Measurements from ENCODE around the gene CNTN5. TPM values are rescaled to one million over a fixed set of nuclear protein-coding genes. Genes with fewer than 3 reads are reported as not detected.

The CNTN5 gene
- total and polyA plus RNA-seq, 2 donors (not counting 1 experiment from before 2014, with no cell fraction given): not detected

- WGBS (ENCODE audit: insufficient coverage): no CpG with 5 or more reads among the region's 6 CpGs
- intact Hi-C loops (cut with micrococcal nuclease): no loop called here
- no peak overlapping the region for H3K9ac ChIP-seq (ENCODE audit: low read length)
- Mint-ChIP-seq H3K27me3 (no peaks in the 10 kb centered on the region), H3K4me1 (no peaks in the 10 kb centered on the region), H3K4me3 (no peak overlapping the region), H3K27ac (no peak overlapping the region), H3K9me3 (ENCODE audit: insufficient read depth) (peaks cover 1% of the 10 kb centered on the region)
- CTCF ChIA-PET: no interaction called here
- POLR2A ChIA-PET: no interaction called here
- no peaks in the 10 kb centered on the region for H3K79me2 ChIP-seq (ENCODE audit: control insufficient read depth, insufficient read depth, low read length)
- peaks cover 0 to 2% (median 0%) of the 10 kb centered on the region in 3 donors for H3K9me3 ChIP-seq (ENCODE audit: control extremely low read depth in 1 of 3, control insufficient read depth in 2 of 3, insufficient read depth in 1 of 3, low read length in 2 of 3)
- DNase-seq (no peak), ATAC-seq (ENCODE audit: low read depth) (no peak)
- no peak overlapping the region for H3K4me2 ChIP-seq (replicated peaks; ENCODE audit: low read depth, low read length, poor library complexity, severe bottlenecking)
- no peak for TF ChIP-seq CTCF (IDR thresholded peaks at IDR 0.05)
- H3K27ac ChIP-seq (ENCODE audit: low read length in 2 of 2): no peak overlapping the region
- H3K4me1 ChIP-seq (ENCODE audit: control insufficient read depth in 2 of 2, insufficient read depth in 2 of 2, low read length in 2 of 2): no peaks in the 10 kb centered on the region
- H4K20me1 ChIP-seq (ENCODE audit: control insufficient read depth, insufficient read depth, low read length, poor library complexity, severe bottlenecking): no peaks in the 10 kb centered on the region
- H2AFZ ChIP-seq (ENCODE audit: insufficient read depth, low read depth, low read length, poor library complexity, severe bottlenecking): no peak overlapping the region
- no peaks in the 10 kb centered on the region for H3K36me3 ChIP-seq (replicated peaks in 1 of 2; ENCODE audit: control extremely low read depth in 1 of 2, control insufficient read depth in 1 of 2, extremely low read depth in 1 of 2, insufficient read depth in 2 of 2, low read length in 1 of 2)
- no peak overlapping the region for H3K4me3 ChIP-seq (ENCODE audit: control extremely low read depth in 1 of 5, extremely low read depth in 1 of 5, insufficient read depth in 1 of 5, low read depth in 2 of 5, low read length in 4 of 5)
- no peaks in the 10 kb centered on the region for H3K27me3 ChIP-seq (replicated peaks in 1 of 4; ENCODE audit: control extremely low read depth in 1 of 4, control insufficient read depth in 3 of 4, insufficient read depth in 4 of 4, low read length in 3 of 4)
Observed at GRCh38 chr11:99693941-99694492, 673.3 kb downstream of the CNTN5 start.

- Mint-ChIP-seq H3K4me3 (no peak overlapping the region), H3K4me1 (no peaks in the 10 kb centered on the region), H3K27me3 (no peaks in the 10 kb centered on the region), H3K9me3 (ENCODE audit: insufficient read depth) (peaks cover 1% of the 10 kb centered on the region), H3K27ac (no peak overlapping the region)
- Histone ChIP-seq H3K4me1 (ENCODE audit: control insufficient read depth in 2 of 2, insufficient read depth in 2 of 2, low read length in 2 of 2) (no peaks in the 10 kb centered on the region), H3K79me2 (ENCODE audit: control insufficient read depth, insufficient read depth, low read length) (no peaks in the 10 kb centered on the region), H4K20me1 (ENCODE audit: control insufficient read depth, insufficient read depth, low read length, poor library complexity, severe bottlenecking) (no peaks in the 10 kb centered on the region), H3K9ac (ENCODE audit: low read length) (no peak overlapping the region), H2AFZ (ENCODE audit: insufficient read depth, low read depth, low read length, poor library complexity, severe bottlenecking) (no peak overlapping the region), H3K36me3 (replicated peaks in 1 of 2; ENCODE audit: control extremely low read depth in 1 of 2, control insufficient read depth in 1 of 2, extremely low read depth in 1 of 2, insufficient read depth in 2 of 2, low read length in 1 of 2) (no peaks in the 10 kb centered on the region), H3K9me3 (ENCODE audit: control extremely low read depth in 1 of 3, control insufficient read depth in 2 of 3, insufficient read depth in 1 of 3, low read length in 2 of 3) (peaks cover 0 to 2% (median 0%) of the 10 kb centered on the region in 3 donors), H3K27me3 (replicated peaks in 1 of 4; ENCODE audit: control extremely low read depth in 1 of 4, control insufficient read depth in 3 of 4, insufficient read depth in 4 of 4, low read length in 3 of 4) (no peaks in the 10 kb centered on the region), H3K4me3 (ENCODE audit: control extremely low read depth in 1 of 5, extremely low read depth in 1 of 5, insufficient read depth in 1 of 5, low read depth in 2 of 5, low read length in 4 of 5) (no peak overlapping the region), H3K4me2 (replicated peaks; ENCODE audit: low read depth, low read length, poor library complexity, severe bottlenecking) (no peak overlapping the region), H3K27ac (ENCODE audit: low read length in 2 of 2) (no peak overlapping the region)
- ChIA-PET POLR2A (no interaction called here), CTCF (no interaction called here)
- intact Hi-C loops (cut with micrococcal nuclease): no loop called here
- ATAC-seq (ENCODE audit: low read depth) (no peak), DNase-seq (no peak)
- no peak for TF ChIP-seq EZH2 (IDR thresholded peaks at IDR 0.05; ENCODE audit: borderline replicate concordance, insufficient read depth, low read depth, low read length, poor library complexity, severe bottlenecking)
- TF ChIP-seq CTCF (IDR thresholded peaks at IDR 0.05): no peak
Observed at GRCh38 chr11:99695106-99695505, 674.4 kb downstream of the CNTN5 start.

Data from B cell (primary cell).